H1 (cell line): ENCODE data around the gene NT5C3B. TPM values are rescaled to one million over a fixed set of nuclear protein-coding genes. Genes with fewer than 3 reads are reported as not detected.

Experiments used
- CTCF ChIA-PET: fragments of 300-600 bp; sonication (Branson Sonifier 250); formaldehyde crosslinking; loops from one replicate; lab custom pipeline; 2021; ENCODE audit not compliant: partially characterized antibody; lab: Charles Lee
- POLR2A ChIA-PET: fragments of 300-600 bp; sonication (Branson Sonifier 250); formaldehyde crosslinking; loops from one replicate; lab custom pipeline; 2021; ENCODE audit warnings: inconsistent platforms; ENCODE audit not compliant: partially characterized antibody; lab: Charles Lee
- DNase-seq, 2 experiments: peaks; one replicate each; pipeline versions ENCODE4 v3.0.0 to v3.0.0-alpha.2; 2010 to 2022; ENCODE audit warnings: low spot score in 2 of 2, low read depth in 1 of 2, mixed read lengths in 1 of 2
- FAIRE-seq: peaks from 2 replicates; lab custom pipeline; 2011; peaks lifted over from hg19 to GRCh38; lab: Jason Lieb, UNC
- H2AFZ ChIP-seq: 2 replicates; pipeline ENCODE4 v1.8.1; 2012; ENCODE audit warnings: low read length, inconsistent platforms
- H2AK5ac ChIP-seq: 2 replicates; pipeline ENCODE4 v1.6.1; 2013; ENCODE audit warnings: low read depth, low read length
- H2BK120ac ChIP-seq: replicated peaks from 2 replicates; pipeline ENCODE3; 2013; ENCODE audit warnings: low read depth, low read length, inconsistent platforms
- H2BK12ac ChIP-seq: 2 replicates; pipeline ENCODE4 v1.6.1; 2013; ENCODE audit warnings: low read depth, low read length
- H2BK15ac ChIP-seq: 2 replicates; pipeline ENCODE4 v1.6.1; 2013; ENCODE audit warnings: low read length
- H2BK20ac ChIP-seq: 2 replicates; pipeline ENCODE4 v1.6.1; 2013; ENCODE audit warnings: low read length
- H2BK5ac ChIP-seq: 2 replicates; pipeline ENCODE4 v1.6.1; 2013; ENCODE audit warnings: low read depth, low read length
- H3K14ac ChIP-seq: 2 replicates; pipeline ENCODE4 v1.6.1; 2013; ENCODE audit warnings: inconsistent platforms; ENCODE audit not compliant: insufficient read length
- H3K18ac ChIP-seq: 2 replicates; pipeline ENCODE4 v1.6.1; 2013; ENCODE audit warnings: low read length; ENCODE audit errors: extremely low read depth
- H3K23ac ChIP-seq: 2 replicates; pipeline ENCODE4 v1.6.1; 2013; ENCODE audit warnings: inconsistent platforms; ENCODE audit not compliant: insufficient read length
- H3K23me2 ChIP-seq: 2 replicates; pipeline ENCODE4 v1.6.1; 2013; ENCODE audit warnings: low read depth, low read length
- H3K27ac ChIP-seq: 2 replicates; pipeline ENCODE4 v1.6.1; 2011; ENCODE audit warnings: low read depth, low read length, inconsistent platforms
- H3K27me3 ChIP-seq, 4 experiments: replicated peaks in 1 of 4; 1 replicate in 1 of 4; 2 replicates in 3 of 4; pipeline versions ENCODE4 v1.6.1 to v1.8.1; 2011 to 2013; ENCODE audit warnings: low read length in 3 of 4, mild to moderate bottlenecking in 3 of 4, inconsistent platforms in 2 of 4, mixed read lengths in 2 of 4, moderate library complexity in 1 of 4; ENCODE audit not compliant: control insufficient read depth in 3 of 4, insufficient read depth in 3 of 4; ENCODE audit errors: extremely low read depth in 1 of 4
- H3K36me3 ChIP-seq, 4 experiments: 2 replicates each; pipeline versions ENCODE4 v1.6.1 to v1.8.1; 2011 to 2013; ENCODE audit warnings: mild to moderate bottlenecking in 4 of 4, low read length in 3 of 4, moderate library complexity in 2 of 4, control low read depth in 1 of 4, inconsistent platforms in 1 of 4; ENCODE audit not compliant: insufficient read depth in 4 of 4, control insufficient read depth in 2 of 4
- H3K4ac ChIP-seq: replicated peaks from 2 replicates; pipeline ENCODE3; 2013; ENCODE audit warnings: low read length, low read depth, mixed read lengths, inconsistent platforms; ENCODE audit not compliant: insufficient read length
- H3K4me1 ChIP-seq, 4 experiments: replicated peaks in 1 of 4; 1 replicate in 1 of 4; 2 replicates in 3 of 4; pipeline versions ENCODE4 v1.6.1 to v1.8.1; 2011 to 2013; ENCODE audit warnings: low read length in 3 of 4, inconsistent platforms in 2 of 4, mixed read lengths in 1 of 4; ENCODE audit not compliant: insufficient read depth in 4 of 4, control insufficient read depth in 3 of 4
- H3K4me2 ChIP-seq, 2 experiments: 2 replicates each; pipeline versions ENCODE4 v1.6.1 to v1.8.1; 2011 to 2013; ENCODE audit warnings: low read depth in 2 of 2, low read length in 2 of 2, control low read depth in 1 of 2, inconsistent platforms in 1 of 2, mild to moderate bottlenecking in 1 of 2; ENCODE audit not compliant: insufficient read depth in 1 of 2
- H3K4me3 ChIP-seq, 4 experiments: fragments of 200-600, 300-600 bp in 1 of 4; sonication (generic), shearing (Covaris generic), sonication (Bioruptor Twin) in 1 of 4; 2 replicates each; pipeline versions ENCODE4 v1.5.1 to v1.8.1; 2011 to 2016; ENCODE audit warnings: low read length in 4 of 4, low read depth in 3 of 4, control low read depth in 2 of 4, inconsistent platforms in 2 of 4, mild to moderate bottlenecking in 2 of 4, mixed read lengths in 1 of 4, moderate library complexity in 1 of 4; ENCODE audit not compliant: insufficient read depth in 2 of 4; ENCODE audit errors: extremely low read depth in 1 of 4
- H3K56ac ChIP-seq: replicated peaks from 2 replicates; pipeline ENCODE3; 2013; ENCODE audit warnings: low read depth, mild to moderate bottlenecking, mixed read lengths, low read length, inconsistent platforms; ENCODE audit not compliant: insufficient read length
- H3K79me1 ChIP-seq: 2 replicates; pipeline ENCODE4 v1.6.1; 2013; ENCODE audit warnings: low read depth, low read length, control low read depth
- H3K79me2 ChIP-seq, 2 experiments: 2 replicates each; pipeline versions ENCODE4 v1.6.1 to v1.8.1; 2012 to 2013; ENCODE audit warnings: low read length in 2 of 2, mild to moderate bottlenecking in 2 of 2, inconsistent platforms in 1 of 2; ENCODE audit not compliant: insufficient read depth in 2 of 2, control insufficient read depth in 1 of 2
- H3K9ac ChIP-seq, 4 experiments: replicated peaks in 1 of 4; 1 replicate in 1 of 4; 2 replicates in 3 of 4; pipeline versions ENCODE4 v1.6.1 to v1.8.1; 2011 to 2013; ENCODE audit warnings: low read depth in 3 of 4, low read length in 3 of 4, control low read depth in 2 of 4, mild to moderate bottlenecking in 2 of 4, moderate library complexity in 2 of 4, inconsistent platforms in 1 of 4; ENCODE audit errors: extremely low read depth in 1 of 4
- H3K9me3 ChIP-seq, 2 experiments: 2 replicates each; pipeline versions ENCODE4 v1.6.1 to v1.8.1; 2012 to 2013; ENCODE audit warnings: mild to moderate bottlenecking in 2 of 2, moderate library complexity in 2 of 2, control low read depth in 1 of 2, inconsistent platforms in 1 of 2, low read depth in 1 of 2, low read length in 1 of 2, mixed read lengths in 1 of 2; ENCODE audit not compliant: insufficient read depth in 2 of 2
- H4K20me1 ChIP-seq, 2 experiments: replicated peaks in 1 of 2; 2 replicates each; pipeline versions ENCODE3 to v1.8.1; 2011 to 2013; ENCODE audit warnings: inconsistent platforms in 2 of 2, low read length in 2 of 2, mild to moderate bottlenecking in 1 of 2; ENCODE audit not compliant: insufficient read depth in 2 of 2, control insufficient read depth in 1 of 2
- H4K5ac ChIP-seq: 2 replicates; pipeline ENCODE4 v1.6.1; 2013; ENCODE audit warnings: low read length, low read depth, mixed read lengths, inconsistent platforms; ENCODE audit not compliant: insufficient read length
- H4K8ac ChIP-seq: 2 replicates; pipeline ENCODE4 v1.8.0; 2013; ENCODE audit warnings: mild to moderate bottlenecking, moderate library complexity, low read length, inconsistent platforms; ENCODE audit not compliant: insufficient read depth; ENCODE audit errors: extremely low read depth
- H4K91ac ChIP-seq: replicated peaks from 2 replicates; pipeline ENCODE3; 2013; ENCODE audit warnings: low read length, mixed read lengths, inconsistent platforms; ENCODE audit not compliant: insufficient read length
- CHD2 ChIP-seq: IDR thresholded peaks from 2 replicates; pipeline ENCODE4 v1.6.1; 2012; ENCODE audit warnings: low read length, improper control_type of control experiment
- GTF2F1 ChIP-seq: IDR thresholded peaks from 2 replicates; pipeline ENCODE4 v1.6.1; 2012; ENCODE audit warnings: low read depth, low read length, improper control_type of control experiment, borderline replicate concordance
- TAF1 ChIP-seq: IDR thresholded peaks from 2 replicates; pipeline ENCODE4 v1.6.1; 2011; ENCODE audit warnings: mild to moderate bottlenecking, low read depth, low read length
- WGBS, 2 experiments: shearing (Covaris generic) in 1 of 2; methylation state at CpG; one replicate each; pipeline versions ENCODE4 v1.1.6 to v1.1.7; 2013 to 2015; ENCODE audit warnings: low lambda C conversion rate in 2 of 2, mixed read lengths in 2 of 2, inconsistent platforms in 1 of 2, low coverage in 1 of 2, missing lambda C conversion rate in 1 of 2; ENCODE audit not compliant: insufficient replicate concordance in 2 of 2, insufficient coverage in 1 of 2, insufficient read length in 1 of 2; ENCODE audit errors: extremely low coverage in 1 of 2, missing lambda C conversion rate in 1 of 2; 5-methylcytosine and 5-hydroxymethylcytosine counted together
- polyA plus RNA-seq, 7 experiments: library from polyadenylated mRNA; depleted of rRNA in 3 of 7; stranded (reverse) in 5 of 7; unstranded in 2 of 7; fragments of >200 nt in 5 of 7; fragments of 200-250 nt in 2 of 7; gene quantifications; 1 replicate in 5 of 7; 2 replicates in 1 of 7; 4 replicates in 1 of 7; pipeline versions ENCODE4 v1.2.1 to v1.2.3, GENCODE V29; 2011 to 2013; ENCODE audit warnings: missing spikeins in 2 of 7, mixed read lengths in 2 of 7
- total RNA-seq: library from RNA; stranded (reverse); fragmentation: NEBNext Ultra II Directional; extraction: Animal tissue kit (Norgen Biotek cat#: 25700); gene quantifications from 2 replicates; pipeline ENCODE4 v1.2.1, GENCODE V29; 2021

NT5C3B gene
- total and polyA plus RNA-seq, 2 of the 8 experiments (the other 6 are each of a cell fraction or from before 2014, with no cell fraction given), result 68.7 to 94.5 TPM

GRCh38 chr17:41814195-41814594 is 21.8 kb downstream of the NT5C3B start:
- Histone ChIP-seq H3K14ac (no peak overlapping the region), H3K4me3 (peak overlapping the region; percentile 70 to 94 (median 81); a peak in 7 of 8 replicates), H3K4me2 (peak overlapping the region; percentile 94 to 95), H4K91ac (peak overlapping the region; percentile 83), H3K27me3 (peaks cover 0 to 6% (median 3%) of the 10 kb centered on the region in 4 experiments; a peak in 4 of 7 replicates), H2BK12ac (peak overlapping the region; percentile 80; the same call in 1 of the 2 replicates), H3K79me2 (peaks cover 0 to 35% of the 10 kb centered on the region in 2 experiments; a peak in 2 of 4 replicates), H3K4me1 (peaks cover 0 to 31% (median 12%) of the 10 kb centered on the region in 4 experiments; a peak in 6 of 7 replicates), H3K23ac (no peak overlapping the region), H2BK15ac (no peak overlapping the region; the same call in 1 of the 2 replicates), H2AFZ (no peak overlapping the region), H2BK20ac (no peak overlapping the region), H2AK5ac (no peak overlapping the region), H4K20me1 (peaks cover 0 to 16% of the 10 kb centered on the region in 2 experiments), H3K9ac (no peak overlapping the region; a peak in 2 of 7 replicates), H3K27ac (no peak overlapping the region), H3K56ac (no peak overlapping the region), H3K4ac (peak overlapping the region; percentile 47), H4K8ac (no peak overlapping the region), H3K23me2 (peaks cover 21% of the 10 kb centered on the region), H4K5ac (no peak overlapping the region), H3K36me3 (peaks cover 2 to 6% (median 3%) of the 10 kb centered on the region in 4 experiments; a peak in 2 of 8 replicates), H3K9me3 (peaks cover 0 to 4% of the 10 kb centered on the region in 2 experiments; a peak in 1 of 4 replicates), H2BK120ac (no peak overlapping the region), H3K18ac (no peak overlapping the region), H2BK5ac (no peak overlapping the region), H3K79me1 (peaks cover 18% of the 10 kb centered on the region)
- no peak for DNase-seq
- ChIA-PET POLR2A (interaction anchor here (0.9 to 2.9 kb wide), 7 partner anchors 8 to 125 kb away, joined by 4 to 12 read pairs (median 6); partner anchors contain the start of gene EIF1), CTCF (interaction anchor here (1.0 to 2.9 kb wide), 6 partner anchors 9 to 46 kb away, joined by 3 to 15 read pairs (median 4); partner anchors contain the start of gene JUP)
- FAIRE-seq, result no peak
- 90% methylated on average over 1 of the region's 1 CpG; no CpG with 5 or more reads in 1 of the 2 experiments for WGBS, 2 experiments
- TF ChIP-seq GTF2F1 (no peak), TAF1 (no peak), CHD2 (no peak)
